HG03280 (cell line): ENCODE data around the gene FGFBP2.
"Not testable (repeated sequence)": the region's sequence is repeated elsewhere in the genome, so short reads cannot be mapped to it uniquely, and the experiment has no call there.

Experiments used
- ATAC-seq: cut with Tn5 transposase; IDR thresholded peaks from one replicate; pipeline ENCODE4 v1.9.1; 2021; ENCODE audit warnings: mild to moderate bottlenecking, moderate library complexity; ENCODE audit not compliant: unreplicated experiment

FGFBP2 gene

DNA sequence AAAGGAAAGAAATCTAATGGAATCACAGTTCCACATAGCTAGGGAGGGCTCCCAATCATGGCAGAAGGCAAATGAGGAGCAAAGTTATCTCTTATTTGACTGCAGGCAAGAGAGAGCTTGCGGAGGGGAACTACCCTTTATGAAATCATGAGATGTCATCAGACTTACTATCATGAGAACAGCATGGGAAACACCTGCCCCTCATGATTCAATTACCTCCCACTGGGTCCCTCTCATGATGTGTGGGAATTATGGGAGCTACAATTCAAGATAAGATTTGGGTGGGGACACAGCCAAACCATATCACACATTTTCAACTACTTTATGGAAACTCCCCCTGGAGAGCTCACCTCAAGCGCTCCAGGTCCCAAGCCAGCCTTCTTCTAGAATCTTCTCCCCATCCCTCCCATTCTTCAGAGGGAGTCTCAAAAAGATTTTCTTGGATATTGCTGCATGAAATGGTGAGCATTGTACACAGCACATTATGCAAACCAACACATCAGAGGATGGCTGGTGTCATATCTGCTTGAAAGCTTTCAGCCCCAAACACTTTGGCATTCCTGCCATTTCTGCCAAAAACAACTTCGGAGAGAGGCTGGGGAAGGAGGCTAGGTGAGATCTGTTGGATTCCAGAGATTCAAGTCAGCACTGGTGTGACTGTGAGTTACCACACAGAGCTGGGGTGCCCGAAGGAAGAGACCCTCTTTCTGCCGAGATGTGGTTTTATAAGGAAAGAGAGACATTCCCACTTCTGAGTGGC lies 31.3 kb downstream of the FGFBP2 start:
- ATAC-seq: no peak

DNA sequence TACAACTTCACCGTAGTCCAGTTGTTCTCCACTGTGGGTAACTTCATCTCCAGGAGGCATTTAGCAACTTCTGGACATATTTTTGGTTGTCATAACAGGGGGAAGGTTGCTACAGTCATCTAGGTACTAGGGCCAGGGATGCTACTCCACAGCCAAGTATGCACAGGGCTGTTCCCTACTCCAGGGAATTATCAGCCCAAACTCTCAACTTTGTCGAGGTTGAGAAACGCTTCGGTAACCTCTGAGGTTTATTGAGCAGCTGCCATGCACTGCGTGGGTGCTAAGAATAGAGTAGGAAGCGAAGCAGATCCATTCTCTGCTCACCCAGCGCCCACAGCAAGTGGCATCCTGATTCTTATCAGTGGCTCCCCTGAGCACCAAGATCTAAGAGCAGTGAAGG lies 32.7 kb downstream of the FGFBP2 start:
- no peak for ATAC-seq

DNA sequence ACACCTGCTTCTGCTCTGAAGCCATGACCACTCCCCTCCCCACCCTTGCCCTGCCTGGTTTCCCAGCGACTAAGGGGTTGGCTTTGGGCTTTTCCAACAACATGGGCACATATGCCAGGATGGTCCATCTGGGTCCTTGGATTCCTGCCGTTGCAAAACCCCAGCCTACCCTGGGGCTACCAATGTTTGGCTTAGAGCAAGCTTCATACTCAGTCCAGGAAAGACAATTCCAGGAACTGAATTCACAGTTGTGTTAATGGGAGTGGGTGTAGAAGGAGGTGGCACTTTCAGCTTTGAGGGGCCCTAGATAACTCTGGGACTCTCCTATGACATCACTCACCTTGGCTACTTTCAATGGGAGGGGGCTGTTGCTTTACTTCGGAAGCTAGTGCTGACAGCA lies 33.4 kb downstream of the FGFBP2 start:
- no peak for ATAC-seq

DNA sequence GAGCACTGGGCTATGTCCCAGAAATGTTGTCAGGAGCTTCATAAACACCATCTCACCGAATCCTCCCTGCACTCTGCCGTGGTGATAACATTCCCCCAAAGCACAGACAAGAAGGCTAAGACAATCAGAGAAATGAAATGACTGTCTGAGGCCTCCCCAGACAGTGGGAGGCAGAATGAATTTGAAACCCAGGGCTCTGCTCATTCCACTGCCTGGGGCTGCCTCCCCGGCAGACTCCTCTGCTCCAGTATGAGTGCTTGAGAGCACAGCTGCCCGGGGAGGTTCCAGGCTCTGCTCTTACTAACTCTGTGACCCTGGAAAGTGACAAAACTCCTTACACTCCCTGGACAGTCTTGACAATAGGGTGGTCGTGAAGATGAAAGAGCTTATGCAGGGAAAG lies 34.1 kb downstream of the FGFBP2 start:
- ATAC-seq: no peak

DNA sequence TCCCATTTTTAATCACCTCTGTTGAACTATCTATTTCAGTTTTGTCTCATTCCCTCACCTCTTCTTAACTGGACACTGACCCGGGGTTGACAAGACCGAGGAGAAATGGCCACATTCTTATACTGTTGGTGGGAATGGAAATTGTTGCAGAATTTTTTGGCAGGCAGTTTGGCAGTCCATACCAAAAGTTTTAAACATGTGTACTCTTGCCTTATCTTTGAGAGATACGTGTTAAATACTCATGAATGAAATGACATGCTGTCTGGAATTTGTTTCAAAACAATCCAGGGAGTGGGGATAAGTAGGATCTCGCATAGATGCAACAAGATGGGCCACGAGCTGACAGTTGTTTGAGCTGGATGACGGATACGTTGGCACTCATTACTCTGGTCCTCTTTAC lies 36.5 kb downstream of the FGFBP2 start:
- no peak for ATAC-seq

DNA sequence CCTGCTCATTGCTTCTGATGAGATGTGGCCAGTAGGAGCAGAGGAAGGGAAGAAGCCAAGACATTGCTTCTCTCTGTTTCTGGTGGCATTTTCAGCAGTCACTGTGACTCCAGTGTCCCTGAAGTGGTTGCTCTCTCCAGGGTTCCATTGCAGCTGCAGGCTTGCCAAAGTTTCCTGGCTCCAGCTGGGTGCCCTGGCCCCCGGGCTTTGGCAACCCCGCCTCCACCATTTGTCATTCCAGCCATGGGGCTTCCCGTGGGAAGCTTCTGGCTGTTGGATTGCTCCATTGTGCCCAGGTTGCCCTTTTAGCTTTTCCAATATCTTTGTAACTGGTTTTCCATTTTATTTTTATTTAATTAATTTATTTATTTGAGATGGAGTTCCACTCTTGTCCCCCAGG lies 37.1 kb downstream of the FGFBP2 start:
- ATAC-seq: no peak

DNA sequence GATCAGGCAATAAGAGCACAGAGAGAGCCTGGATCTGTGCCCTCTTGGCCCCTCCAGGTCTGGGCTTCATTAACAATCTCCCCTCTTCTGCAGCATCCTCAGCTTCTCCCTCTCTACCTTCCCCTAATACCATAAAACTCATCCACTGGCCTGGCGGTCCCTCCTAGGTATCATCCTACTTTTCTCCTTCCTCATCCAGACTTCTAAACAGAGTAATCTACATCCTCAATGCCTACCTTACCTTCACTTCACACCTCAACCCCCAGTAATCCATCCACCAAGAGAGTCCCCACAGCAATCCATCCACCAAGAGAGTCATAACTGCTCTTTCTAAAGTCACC lies 41.4 kb downstream of the FGFBP2 start:
- ATAC-seq: no peak

DNA sequence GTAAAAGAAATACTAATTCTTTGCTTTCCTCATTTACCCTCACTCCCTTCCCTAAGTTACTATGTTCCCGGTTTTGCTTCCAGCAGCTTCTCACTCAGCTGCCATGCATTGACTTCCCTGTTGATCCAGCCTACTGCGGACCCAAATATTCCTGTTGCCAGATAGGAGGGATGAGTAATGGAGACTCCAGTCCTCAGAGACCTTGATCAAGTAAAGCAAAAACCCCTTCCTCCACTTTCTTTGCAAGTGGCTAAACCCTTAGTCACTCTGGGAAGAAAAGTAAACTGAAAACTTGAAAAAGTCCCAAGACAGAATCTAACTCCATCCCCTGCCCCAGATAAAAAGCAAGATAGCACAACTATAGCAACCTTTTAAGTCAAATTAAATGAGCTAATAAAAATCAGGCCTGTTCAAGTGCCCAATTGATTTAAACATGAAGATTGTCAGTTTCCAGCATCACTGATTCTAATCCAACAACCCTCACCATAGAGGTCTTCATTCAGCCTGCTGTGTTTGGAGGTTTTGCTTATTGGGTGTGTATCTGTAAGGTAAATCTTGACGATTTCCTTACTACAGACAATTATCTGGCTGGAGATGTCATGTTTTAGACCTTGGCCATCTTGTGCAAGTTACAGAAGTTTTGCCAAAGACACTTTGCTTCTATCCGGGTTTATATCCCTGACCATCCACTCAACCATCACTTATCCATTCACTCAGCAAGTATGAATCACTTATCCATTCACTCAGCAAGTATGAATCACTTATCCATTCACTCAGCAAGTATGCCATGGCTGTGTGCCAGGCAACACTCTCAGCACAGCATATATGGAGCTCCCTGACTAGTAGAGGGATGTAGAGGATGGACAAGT lies 42.0 kb downstream of the FGFBP2 start:
- no peak for ATAC-seq

DNA sequence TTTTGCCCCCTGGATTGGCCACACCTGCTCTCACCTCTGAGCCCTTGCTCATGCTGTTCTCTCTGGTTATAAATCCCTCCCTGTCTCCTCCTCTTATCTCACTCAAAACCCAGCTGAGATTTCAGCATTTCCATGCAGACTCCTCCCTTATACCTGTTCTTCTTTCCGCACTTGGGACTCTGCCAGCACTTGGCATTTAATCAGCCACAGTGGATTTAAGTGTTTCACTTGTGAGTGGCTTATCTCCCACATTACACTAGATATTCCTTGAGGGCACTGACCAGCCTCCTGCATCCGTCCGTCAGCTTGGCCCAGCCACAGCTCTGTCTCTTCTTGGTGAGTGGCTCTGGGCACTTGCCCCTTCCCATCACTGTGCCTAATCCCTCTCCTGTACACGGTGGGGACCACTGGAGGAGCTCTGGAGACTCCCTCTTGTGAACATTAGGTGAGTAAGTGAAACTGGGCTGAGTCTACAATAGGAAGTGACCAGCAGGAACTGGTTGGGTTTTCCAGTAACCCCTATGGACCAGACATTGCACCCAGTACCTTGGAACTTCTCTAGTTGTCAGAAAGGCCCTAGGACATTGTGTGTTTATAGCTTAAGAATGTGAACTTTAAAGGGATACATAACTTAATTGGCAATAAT lies 44.4 kb downstream of the FGFBP2 start:
- ATAC-seq: no peak

DNA sequence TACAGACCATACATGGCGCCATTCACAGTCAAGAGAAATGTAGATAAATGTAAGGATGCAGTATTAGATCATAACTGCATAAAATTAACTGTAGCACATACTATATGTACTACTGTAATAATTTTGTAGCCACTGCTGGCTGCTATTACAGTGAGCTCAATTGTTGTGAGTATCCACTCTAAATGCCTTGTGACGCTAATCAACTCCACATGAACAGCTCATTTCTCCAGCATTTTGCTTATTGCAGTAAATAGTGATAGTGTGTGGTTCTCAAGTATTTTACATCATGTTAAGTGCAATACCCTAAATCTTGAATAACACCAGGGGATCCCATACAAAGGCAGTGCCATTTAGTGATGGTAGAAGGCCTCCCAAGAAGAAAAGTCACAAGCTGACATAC lies 45.7 kb downstream of the FGFBP2 start:
- no peak for ATAC-seq

DNA sequence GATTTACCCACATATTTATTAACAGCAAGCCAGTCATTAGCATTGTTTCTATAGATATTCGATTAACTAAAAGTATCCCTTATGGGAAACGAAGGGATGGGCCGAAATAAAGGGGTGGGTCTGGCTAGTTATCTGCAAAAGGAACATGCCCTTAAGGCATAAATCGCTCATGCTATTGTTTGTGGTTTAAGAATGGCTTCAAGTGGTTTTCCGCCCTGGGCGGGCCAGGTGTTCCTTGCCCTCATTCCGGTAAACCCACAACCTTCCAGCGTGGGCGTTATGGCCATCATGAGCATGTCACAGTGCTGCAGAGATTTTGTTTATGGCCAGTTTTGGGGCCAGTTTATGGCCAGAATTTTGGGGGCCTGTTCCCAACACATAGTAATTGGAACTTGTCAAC lies 46.6 kb downstream of the FGFBP2 start:
- ATAC-seq: not testable (repeated sequence)

DNA sequence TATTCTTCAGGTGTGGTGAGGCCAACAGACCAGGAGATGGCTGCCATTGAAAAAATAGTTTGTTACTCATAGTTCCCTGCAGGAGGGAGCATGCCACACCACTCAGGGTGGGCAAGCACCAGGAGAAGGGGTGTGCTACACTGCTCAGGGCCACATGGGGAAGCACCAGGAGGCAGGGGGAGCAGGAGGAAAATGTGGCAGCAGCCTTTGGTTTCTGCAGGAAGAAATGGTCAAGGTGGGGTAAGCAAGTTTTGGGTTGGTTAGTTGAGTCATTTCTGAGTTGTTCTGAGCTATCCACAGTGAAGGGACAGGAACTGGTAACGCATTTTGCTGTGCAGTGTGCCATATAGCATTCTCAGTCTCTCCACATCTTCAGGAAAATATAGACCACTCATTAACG lies 48.2 kb downstream of the FGFBP2 start:
- ATAC-seq: no peak

DNA sequence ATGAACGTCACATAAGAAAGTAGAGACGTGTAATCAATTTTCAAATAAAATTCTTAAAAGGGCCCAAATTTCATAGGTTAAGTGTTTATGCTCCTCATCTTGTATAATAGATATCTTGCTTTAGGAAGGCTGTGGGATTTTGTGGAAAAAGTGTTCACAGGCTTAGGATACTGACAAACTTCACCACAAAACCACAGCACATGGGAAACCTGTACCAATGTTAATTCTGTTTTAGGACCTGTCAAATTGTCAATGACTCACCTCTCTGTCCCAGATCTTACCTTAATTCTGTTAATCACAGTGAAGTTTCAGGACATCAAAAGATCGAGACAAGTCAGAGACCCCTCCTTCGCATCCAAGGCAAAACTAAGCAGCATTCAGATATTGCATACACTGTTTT lies 48.7 kb downstream of the FGFBP2 start:
- no peak for ATAC-seq

DNA sequence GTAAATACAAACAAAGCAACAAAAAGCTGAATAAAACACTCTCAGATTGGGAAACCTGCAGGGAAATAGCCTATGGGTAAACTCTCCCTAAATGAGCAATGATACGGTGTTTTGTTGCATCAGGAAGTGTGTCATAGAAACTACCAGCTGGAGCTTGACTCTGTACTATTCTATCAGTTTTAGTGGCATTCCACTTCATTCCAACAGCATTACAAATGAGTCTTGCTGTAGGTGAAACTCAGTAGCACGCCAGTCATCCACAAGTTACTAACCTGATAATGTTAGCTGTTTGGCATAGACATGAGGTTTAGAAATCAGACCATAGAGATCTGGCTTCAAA lies 49.4 kb downstream of the FGFBP2 start:
- no peak for ATAC-seq

DNA sequence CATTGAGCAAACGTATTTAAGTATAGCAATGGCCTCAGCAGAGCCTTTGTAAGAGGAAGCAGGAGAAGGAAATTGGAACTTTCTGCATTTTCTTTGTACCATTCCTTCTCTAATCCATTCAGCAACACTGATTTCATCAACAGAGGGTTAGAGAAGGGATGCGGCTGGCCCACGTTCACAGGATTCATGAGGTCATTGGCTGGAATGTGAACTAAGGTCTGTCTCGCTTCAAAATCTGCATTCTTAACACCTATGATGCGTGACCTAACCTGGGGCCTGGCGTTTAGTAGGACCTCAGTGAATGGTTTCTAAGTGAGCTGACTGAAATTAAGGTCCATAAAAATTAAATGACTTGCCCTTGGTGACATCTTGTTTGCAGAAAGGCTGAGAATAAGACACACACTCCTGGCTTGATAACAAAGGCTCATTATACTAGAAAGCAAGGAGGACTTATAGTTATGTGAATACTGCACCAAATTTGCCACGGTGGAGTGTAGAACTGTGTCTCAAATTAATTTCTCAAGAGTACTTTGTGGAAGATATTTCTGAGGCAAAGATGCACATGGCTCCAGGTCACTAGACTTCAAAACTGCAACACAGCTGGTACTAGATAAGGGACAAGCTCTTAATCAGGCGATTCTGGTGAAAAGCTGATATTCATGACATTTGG lies 49.9 kb downstream of the FGFBP2 start:
- no peak for ATAC-seq

DNA sequence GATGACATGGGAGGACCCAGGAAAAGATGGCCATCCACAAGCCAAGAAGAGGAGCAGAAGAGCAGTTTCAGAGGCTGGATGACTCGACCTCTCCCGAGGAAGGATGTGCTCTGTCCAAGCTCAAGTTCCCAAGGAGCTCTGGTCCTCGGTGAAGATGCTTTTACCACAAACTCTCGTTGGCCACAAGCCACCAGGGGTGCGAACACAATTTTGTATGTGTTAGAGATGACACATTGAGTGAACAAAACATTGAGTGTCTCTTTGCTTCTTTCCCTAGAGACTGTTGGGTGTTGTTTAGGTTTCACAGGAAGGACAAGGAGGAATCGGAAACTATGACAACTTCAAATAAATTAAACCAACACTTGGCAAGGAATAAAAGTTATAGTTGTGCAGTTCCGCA lies 50.7 kb downstream of the FGFBP2 start:
- no peak for ATAC-seq
